NCI-H82 (cell line): ENCODE measurements around the gene SYT3.
"Not testable (repeated sequence)": the region's sequence is repeated elsewhere in the genome, so short reads cannot be mapped to it uniquely, and the experiment has no call there.

Experiments used
- DNase-seq: peaks from one replicate; lab custom pipeline; 2025; lab: John Stamatoyannopoulos, UW

SYT3 gene

DNA sequence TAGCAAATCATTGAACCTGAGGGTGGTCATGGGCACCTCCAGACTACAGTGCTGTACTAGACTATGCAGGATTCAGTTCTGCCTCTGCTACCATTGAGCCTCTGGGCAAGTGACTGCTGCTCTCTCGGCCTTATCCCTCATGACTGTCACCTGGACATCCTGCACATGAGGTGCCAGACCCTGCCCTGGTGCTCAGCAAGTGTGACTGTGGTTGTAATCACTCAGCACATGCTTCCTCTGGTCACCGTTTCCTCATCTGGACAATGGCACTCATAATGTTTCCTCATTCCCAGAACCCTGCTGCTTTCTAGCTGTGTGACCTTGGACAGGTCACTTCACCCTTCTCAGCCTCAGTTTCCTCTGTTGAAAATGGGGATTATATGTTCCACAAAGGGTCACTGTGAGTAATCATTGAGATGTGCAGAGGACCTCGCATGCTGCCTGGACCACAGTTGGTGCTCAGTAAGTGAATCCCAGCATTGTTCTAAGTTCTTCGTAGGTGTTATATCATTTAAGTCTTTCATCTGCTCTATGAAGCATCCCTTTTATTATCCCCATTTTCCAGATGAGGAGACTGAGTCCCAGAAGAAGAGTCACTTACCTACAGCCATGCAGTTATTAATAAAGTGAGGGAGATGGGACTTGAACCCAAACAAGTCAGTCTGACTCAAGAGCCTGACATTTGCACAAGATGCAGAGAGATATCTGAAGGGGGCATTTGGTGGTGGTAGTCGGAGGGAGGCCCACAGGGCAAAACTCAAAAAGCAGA lies 3.2 kb downstream of the SYT3 start:
- DNase-seq = no peak

DNA sequence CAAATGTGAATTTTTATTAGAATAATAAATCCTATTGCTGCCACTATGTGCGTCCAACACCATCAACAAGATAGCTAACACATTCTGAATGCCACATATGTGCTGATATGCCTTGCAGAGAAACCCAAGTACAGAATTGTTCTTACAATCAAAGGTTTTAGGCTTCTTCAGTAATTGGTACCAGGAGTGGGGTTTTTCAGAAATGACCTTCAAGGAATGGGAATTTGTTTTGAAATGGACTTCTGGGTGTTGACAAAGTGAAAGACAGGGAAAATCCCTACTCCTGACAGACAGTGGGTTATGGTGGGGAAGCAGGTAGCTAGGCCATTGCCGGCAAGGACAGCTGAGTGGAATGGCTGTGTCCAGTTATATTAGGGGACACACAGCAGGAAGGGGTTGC lies 5.7 kb downstream of the SYT3 start:
- DNase-seq = no peak

DNA sequence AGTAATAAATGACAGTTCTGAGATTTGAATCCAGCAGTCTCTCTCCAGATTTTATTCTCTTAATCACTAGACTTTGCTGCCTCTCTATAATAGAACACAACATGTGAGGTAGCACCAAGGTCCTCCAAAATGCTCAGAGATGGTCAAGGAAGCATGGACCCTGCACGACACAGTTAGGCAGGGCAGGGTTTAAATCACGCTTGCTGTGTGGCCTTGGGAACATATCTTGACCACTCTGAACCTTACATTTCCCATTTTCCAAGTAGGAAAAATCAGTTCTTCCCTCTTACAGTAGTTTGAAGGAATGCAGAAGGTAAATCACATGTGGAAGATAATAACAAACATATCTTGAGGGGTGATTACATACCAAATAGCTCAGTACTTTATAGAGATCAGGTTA lies 6.3 kb downstream of the SYT3 start:
- no peak for DNase-seq

DNA sequence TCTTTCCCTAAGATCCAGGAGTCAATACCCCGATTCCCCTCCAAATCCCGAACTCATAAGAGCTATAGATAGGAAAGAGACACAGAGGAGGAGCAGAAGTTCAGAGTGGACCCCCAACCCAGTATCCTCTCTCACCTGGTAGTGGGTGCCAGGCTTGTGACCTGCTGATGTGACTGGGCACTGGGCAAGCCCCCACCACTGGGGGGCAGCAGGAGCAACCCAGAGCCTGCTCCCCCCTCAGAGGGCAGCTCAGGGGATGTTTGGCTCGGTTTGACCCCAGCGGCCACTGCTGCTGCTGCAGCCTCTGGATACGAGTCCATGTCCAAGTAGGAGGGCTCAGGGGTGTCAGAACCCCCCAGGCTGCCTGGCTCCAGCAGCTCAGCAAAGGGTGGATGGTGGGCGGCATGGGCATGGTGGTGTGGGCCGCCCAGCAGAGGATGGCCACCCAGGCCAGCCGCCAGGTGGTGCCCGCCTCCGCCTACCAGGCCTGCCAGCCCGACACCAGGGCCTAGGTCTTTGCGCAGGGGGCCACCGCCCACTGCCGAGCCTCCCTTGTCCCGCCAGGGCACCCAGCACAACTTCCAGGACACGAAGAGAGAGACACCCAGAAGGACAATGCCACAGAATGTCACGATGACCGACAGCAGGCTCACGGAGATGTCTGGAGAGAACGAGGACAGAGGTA lies 7.4 kb downstream of the SYT3 start:
- DNase-seq = no peak

DNA sequence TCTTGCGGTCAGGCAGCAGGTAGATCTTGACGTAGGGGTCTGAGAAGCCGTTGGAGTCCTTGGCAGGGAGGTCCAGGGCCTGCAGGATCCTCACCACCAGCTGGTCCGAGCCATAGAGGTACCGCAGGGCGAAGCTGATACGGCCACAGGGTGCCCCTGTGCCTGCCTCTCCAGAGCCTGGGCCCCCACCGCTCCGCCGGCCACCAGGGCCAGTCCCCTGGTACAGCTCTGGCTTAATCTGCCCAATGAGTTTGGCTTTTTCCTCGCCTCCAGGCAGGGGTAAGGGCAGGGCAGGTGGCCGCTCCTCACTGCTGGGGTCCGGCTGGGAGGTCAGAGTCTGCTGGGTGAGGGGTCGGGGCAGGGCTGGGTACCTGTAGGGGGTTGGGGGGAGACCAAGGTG lies 9.9 kb downstream of the SYT3 start:
- no peak for DNase-seq

DNA sequence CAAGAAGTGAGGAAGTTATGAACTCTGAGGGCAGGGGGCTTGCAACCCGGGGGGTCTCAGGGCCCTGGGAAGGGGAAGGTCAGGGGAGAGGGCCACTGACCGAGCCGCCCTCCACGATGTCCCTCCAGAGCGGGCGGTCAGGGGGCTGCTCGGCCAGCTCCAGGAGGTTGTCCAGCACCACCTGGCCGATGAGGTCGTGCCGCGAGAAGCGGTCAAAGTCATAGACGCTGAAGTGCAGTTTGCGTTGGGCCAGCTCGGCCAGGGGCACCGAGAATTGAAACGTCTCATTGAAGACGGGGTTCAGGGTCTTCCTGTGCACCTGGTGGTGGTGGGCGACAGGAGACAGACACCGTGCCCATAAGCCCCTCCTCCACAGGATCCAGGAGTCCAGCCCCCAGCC lies 10.5 kb downstream of the SYT3 start:
- no peak for DNase-seq

DNA sequence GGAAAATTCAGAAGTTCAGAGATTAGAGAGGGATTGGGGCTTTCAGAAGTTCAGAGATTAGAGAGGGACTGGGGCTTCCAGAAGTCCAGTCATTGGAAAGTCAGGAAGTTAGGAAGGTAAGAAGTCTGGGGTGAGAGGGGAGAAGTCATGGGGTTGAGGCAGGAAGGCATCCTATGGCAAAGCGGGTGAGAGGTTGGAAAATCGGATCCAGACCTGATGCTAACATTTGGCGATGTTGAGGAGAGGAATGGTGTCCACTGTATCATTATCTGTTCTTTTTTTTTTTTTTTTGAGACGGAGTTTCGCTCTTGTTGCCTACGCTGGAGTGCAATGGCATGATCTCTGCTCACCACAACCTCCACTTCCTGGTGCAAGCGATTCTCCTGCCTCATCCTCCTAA lies 11.1 kb downstream of the SYT3 start:
- no peak for DNase-seq

DNA sequence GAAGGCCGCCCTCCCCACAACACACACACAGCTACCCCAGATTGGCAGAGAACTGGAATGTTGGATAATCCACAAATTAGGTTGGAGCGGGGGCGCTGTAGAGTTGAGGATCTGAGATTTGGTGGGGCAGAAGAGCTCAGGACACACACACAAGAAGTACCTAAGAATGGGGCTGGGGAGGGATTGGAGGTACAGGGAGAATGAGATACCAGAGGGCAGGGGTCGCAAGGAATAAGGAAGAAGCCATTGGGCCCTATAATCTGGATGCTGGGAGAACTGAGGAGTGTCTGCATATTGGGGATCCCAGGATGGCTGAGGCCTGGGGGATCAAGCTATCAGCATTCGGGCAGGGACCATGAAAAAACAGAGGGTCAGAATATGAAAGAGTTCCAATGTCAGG lies 11.5 kb downstream of the SYT3 start:
- no peak for DNase-seq

DNA sequence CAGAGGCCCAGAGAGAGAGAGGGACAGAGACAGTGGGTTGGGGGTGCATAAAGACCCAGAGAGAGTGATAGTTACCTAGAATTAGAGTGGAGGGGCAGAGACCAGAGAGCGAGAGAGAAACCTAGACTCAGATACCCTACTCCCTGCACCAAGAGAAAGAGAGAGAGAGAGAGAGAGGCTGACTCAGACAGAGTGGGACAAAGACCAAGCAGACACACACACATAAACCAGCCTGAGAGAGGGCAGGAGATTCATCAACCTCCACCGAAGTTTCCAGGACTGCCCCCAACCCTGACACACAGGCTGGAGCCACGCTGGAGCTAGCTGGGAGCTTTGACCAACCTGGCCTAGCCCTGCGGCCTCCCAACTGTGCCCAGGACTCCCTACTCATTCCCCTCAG lies 12.9 kb downstream of the SYT3 start:
- DNase-seq = no peak

DNA sequence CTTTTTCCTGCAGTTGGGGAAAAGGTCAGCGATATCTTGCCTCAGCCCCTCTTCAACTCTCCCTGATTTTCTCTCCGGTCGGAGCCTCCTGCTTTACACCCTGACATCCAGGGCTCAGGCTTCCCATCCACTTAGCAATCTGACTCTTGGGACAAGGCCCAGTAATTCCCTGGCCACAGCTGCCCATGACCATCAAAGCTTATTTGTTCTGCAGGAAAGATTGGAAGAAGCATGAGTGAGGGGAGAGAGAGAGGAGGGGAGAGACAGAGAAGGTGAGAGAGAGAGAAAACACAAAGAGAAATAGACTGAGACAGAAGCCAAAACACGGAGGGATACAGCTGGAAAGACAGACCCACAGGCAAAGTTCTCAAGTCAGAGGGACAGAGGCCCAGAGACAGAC lies 13.7 kb downstream of the SYT3 start:
- DNase-seq = no peak

DNA sequence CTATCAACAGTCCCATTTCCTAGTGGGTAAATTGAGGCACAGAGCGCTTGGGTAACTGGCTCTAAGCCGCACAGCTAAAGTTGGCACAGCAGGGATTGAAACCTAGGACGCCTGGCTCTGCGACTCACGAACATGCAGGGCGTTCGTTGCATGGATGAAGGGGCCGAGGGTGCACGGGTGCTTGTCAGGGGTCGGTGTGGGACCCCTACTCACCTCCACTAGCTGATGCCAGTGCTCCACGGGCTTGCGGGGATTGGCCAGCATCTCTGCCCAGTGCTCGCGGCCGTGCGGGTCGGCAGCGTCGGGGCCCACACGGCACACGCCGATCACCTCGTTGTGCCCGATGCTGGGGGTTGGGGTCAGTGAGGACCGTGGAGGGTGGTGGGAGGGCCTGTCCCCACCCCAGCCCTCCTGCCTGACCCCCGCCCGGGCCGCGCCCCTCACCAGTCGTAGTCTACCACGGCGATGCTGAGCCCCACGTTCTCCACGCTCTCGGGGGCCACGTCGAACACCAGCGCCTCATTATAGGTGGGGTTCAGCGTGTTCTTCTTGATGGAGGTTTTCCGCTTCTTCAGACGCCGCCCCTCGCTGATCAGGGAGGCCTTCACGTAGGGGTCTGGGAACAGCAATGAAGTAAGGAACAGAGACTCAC lies 14.6 kb downstream of the SYT3 start:
- no peak for DNase-seq

DNA sequence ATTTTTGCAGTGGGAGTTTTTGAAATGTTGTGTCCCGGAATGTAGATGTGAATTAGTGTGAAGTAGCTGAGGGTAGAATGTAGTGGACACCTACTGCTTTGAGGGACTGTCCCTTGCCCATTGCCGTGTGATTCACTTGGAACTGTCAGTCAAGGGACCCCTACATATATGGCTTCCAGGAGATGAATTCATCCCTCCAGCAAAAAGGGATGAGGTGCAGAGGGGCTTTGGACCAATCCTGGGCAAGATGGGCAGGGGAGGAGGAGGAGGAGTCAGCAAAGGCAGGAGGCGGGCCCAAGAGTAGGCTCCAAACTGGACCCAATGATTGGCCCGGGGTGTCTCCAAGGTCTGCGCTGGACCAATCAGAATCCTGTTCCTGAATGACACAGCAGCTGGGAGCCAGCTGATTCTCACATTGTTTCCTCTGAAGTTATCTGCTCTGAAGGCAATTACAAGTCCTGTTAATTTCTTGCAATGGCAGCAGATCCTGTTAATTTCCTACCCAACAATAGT lies 19.2 kb downstream of the SYT3 start:
- not testable (repeated sequence) for DNase-seq

DNA sequence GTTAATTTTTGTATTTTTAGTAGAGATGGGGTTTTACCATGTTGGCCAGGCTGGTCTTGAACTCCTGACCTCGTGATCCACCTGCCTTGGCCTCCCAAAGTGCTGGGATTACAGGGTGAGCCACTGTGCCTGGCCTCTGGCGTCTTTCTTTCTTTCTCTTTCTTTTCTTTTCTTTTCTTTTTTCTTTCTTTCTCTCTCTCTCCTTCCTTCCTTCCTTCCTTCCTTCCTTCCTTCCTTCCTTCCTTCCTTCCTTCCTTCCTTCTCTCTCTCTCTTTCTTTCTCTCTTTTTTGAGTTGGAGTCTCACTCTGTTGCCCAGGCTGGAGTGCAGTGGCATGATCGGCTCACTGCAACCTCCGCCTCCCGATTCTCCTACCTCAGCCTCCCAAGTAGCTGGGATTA lies 20.5 kb downstream of the SYT3 start:
- not testable (repeated sequence) for DNase-seq

DNA sequence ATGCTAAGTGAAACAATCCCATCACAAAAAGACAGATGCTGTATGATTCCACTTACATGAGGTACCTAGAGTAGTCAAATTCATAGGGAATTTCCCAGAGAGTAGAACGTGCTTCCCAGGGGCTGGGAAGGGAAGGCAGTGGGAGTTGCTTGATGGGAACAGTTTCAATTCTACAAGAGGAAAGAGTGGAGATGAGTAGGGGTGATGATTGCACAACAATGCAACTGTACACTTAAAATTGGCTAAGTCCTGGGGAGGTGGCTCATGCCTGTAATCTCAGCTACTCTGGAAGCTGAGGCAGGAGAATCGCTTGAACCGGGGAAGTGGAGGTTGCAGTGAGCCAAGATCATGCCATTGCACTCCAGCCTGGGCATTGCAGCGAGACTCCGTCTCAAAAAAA lies 21.3 kb downstream of the SYT3 start:
- DNase-seq = not testable (repeated sequence)

DNA sequence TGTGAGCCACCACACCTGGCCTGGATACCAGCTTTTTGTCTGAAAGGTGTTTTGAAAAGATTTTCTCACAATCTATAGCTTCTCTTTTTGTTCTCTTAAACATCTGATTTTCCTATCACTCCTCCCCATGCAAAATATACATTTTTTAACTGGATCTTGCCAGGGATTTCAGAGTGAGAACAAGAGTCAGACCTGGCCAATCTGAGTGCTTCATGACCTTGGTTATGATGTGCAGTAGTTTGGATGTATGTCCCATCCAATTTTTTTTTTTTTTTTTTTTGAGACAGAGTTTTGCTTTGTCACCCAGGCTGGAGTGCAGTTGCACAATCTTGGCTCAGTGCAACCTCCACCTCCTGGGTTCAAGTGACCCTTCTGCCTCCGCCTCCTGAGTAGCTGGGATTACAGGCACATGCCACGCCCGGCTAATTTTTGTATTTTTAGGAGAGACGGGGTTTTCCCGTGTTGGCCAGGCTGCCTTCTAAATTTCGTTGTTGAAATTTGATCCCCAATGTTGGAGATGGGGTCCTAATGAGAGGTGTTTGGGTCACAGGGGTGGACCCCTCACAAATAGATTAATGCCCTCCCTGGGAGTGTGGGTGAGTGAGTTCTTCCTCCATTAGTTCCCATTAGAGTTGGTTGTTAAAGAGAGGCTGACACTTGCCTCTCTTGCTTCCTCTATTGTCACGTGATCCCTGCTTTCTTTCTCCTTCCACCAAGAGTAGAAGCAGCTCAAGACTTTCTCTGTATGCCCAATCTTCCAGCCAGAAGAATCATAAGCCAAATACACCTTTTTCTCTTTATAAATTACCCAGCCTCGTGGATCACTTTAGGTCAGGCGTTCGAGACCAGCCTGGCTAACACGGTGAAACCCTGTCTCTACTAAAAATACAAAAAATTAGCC lies 26.9 kb downstream of the SYT3 start:
- DNase-seq = not testable (repeated sequence)

DNA sequence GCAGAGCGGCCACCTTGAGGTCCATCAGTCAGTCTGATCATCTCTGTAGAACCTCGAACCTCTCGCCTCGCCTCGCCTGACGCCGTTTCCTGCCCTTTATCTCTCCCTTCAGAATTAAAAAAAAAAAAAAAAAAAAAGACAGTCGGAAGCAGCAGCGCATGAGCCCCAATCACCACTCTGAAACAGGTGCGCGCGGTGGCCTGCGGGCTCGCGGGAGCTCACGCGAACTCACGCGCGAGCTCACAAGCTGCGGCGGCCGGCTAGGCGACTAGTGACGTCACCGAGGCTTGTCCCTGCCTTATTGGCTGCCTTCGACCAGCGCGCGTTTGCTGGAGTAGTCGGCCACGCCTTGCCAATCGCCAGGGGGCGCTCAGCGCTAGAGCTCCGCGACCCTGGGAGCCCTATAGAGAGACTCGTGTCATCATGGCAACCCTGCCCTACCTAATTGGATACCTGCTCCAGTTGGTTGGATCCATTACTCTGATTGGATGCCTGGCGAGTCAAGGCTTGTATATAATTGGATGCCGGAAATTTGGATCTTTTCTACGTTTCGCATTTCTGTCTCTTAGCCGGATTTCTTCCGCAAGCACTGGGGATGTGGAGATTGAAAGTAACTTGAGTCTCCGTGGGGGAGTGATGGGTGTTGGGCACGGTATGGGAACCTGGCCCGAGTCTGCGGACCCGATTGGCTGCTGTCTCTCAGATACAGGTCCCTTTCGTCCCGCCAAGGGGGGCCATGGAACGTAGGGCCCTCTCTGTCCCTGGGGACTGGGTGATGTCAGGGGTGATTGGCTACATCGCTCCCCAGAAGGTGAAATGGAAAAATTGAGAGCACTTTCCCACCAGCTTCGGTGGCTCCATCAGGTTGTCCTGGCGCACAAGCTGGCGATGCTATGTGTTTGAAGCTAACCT lies 31.6 kb downstream of the SYT3 start:
- peak; percentile 86 for DNase-seq

DNA sequence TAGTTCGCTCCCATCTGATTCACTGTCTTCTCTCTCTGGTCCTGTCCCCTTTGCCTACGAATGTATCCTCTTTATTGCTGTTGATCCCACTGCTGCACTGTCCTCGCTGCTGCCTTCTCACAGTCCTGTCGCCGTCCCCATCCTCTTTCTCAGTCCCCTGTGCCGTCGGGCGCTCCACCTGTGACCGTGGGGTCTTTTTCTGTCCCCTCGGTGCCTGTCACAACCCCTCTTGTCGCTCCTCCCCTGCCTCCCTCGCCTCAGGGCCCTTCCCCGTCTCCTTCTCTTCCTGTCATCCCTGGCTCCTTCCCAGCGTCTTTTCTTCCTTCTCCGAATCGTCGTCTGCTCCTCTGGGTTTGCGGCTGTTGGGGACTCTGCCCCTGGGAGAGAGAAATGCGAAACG lies 32.3 kb downstream of the SYT3 start:
- no peak for DNase-seq

DNA sequence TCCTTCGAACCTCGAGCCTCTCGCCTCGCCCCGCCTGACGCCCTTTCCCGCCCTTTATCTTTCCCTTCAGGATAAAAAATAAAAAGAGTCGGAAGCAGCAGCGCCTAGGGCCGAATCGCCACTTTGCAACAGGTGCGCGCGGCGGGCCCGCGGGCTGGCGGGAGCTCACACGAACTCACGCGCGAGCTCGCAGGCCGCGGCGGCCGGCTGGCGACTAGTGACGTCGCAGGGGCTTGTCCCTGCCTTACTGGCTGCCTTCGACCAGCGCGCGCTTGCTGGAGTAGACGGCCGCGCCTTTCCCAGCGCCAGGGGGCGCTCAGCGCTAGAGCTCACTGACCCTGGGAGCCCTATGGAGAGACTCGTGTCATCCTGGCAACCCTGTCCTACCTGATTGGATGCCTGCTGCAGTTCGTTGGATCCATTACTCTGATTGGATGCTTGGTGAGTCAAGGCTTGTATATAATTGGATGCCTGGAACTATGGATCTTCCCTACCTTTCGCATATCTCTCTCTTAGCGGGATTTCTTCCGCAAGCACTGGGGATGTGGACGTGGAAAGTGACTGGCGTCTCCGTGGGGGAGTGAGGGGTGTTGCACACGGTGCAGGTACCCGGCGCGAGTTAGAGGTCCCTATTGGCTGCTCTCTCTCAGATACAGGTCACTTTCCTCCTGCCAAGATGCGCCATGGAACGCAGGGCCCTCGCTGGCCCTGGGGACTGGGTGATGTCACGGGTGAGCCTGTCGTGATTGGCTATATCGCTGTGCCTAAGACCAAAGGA lies 33.4 kb downstream of the SYT3 start:
- peak; percentile 4 for DNase-seq

DNA sequence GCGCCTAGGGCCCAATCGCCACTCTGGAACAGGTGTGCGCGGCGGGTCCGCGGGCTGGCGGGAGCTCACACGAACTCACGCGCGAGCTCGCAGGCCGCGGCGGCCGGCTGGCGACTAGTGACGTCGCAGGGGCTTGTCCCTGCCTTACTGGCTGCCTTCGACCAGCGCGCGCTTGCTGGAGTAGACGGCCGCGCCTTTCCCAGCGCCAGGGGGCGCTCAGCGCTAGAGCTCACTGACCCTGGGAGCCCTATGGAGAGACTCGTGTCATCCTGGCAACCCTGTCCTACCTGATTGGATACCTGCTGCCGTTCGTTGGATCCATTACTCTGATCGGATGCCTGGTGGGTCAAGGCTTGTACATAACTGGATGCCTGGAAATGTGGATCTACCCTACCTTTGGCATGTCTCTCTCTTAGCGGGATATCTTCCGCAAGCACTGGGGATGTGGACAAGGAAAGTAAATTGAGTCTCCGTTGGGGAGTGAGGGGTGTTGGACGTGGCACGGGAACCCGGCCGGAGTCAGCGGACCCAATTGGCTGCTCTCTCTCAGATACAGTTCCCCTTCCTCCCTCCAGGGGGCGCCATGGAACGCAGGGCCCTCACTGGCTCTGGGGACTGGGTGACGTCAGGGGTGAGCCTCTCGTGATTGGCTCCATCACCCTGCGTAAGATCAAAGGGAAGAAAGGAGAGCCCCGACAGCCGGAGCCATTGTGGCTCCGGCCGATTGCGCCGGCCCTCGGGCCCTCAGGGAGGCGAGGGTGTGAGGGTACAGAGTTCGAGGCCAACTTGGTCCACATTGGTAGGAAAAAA lies 35.2 kb downstream of the SYT3 start:
- not testable (repeated sequence) for DNase-seq
